Heart right ventricle (tissue), 16 donors: ENCODE data around the gene CRYBA4. TPM values are rescaled to one million over a fixed set of nuclear protein-coding genes. Genes with fewer than 3 reads are reported as not detected.

Source experiments
- ATAC-seq, 8 donors: fragments of 200-7000 bp; cut with Tn5 transposase; one replicate each; pipeline ENCODE4 v1.9.1; 2020; ENCODE audit warnings: mild to moderate bottlenecking in 8 of 8, moderate library complexity in 8 of 8, moderate number of reproducible peaks in 1 of 8
- DNase-seq, 2 donors: peaks; one replicate each; pipeline ENCODE4 v3.0.0-alpha.2; 2020
- H3K27ac ChIP-seq, 10 donors: fragments of 200-600 bp; sonication (generic) in 2 of 10; one replicate each; pipeline versions ENCODE4 v1.5.0 to v1.8.0; 2020 to 2022; ENCODE audit warnings: mild to moderate bottlenecking in 3 of 10
- H3K27me3 ChIP-seq, 7 donors: fragments of 200-600 bp; one replicate each; pipeline ENCODE4 v1.8.0; 2021 to 2022; ENCODE audit warnings: mild to moderate bottlenecking in 2 of 7
- H3K36me3 ChIP-seq, 9 donors: fragments of 200-600 bp; sonication (generic) in 1 of 9; one replicate each; pipeline versions ENCODE4 v1.5.0 to v1.8.0; 2020 to 2022; ENCODE audit warnings: mild to moderate bottlenecking in 2 of 9
- H3K4me1 ChIP-seq, 9 donors: fragments of 200-600 bp; sonication (generic) in 1 of 9; one replicate each; pipeline versions ENCODE4 v1.5.0 to v1.8.0; 2020 to 2022; ENCODE audit warnings: mild to moderate bottlenecking in 4 of 9
- H3K4me3 ChIP-seq, 10 donors: fragments of 200-600 bp; sonication (generic) in 2 of 10; one replicate each; pipeline versions ENCODE4 v1.5.0 to v1.8.0; 2020 to 2022; ENCODE audit warnings: mild to moderate bottlenecking in 7 of 10, moderate library complexity in 2 of 10
- H3K9me3 ChIP-seq, 11 donors: fragments of 200-600 bp in 10 of 11; sonication (generic) in 2 of 11; one replicate each; pipeline versions ENCODE4 v1.5.0 to v1.8.0; 2013 to 2022; ENCODE audit warnings: mild to moderate bottlenecking in 2 of 11, control low read depth in 1 of 11, moderate library complexity in 1 of 11
- WGBS, 2 donors: extraction: QIAGEN DNeasy Blood & Tissue Kit; methylation state at CpG; one replicate each; pipeline ENCODE4 v1.1.7; 2013; ENCODE audit warnings: inconsistent platforms in 1 of 2; 5-methylcytosine and 5-hydroxymethylcytosine counted together
- intact Hi-C, 10 donors: fragments of 100-400 bp; cut with DNase I; formaldehyde crosslinking; loops; one replicate each; pipeline versions ENCODE4 v1.11.1 to v1.14.2; 2022
- polyA plus RNA-seq, 2 donors: library from polyadenylated mRNA; stranded (reverse); fragments of 200-250 nt; gene quantifications; one replicate each; pipeline ENCODE4 v1.2.3, GENCODE V29; 2013
- total RNA-seq, 10 donors: library from RNA; stranded (reverse); fragmentation: NEBNext Ultra II Directional in 3 of 10; extraction: Animal tissue kit (Norgen Biotek cat#: 25700) in 3 of 10; gene quantifications; one replicate each; pipeline versions ENCODE4 v1.2.1 to v1.2.4, GENCODE V29; 2021 to 2023
- TF ChIP-seq, protein P1 (sequence below), 9 donors: fragments of 200-600 bp; sonication (generic) in 2 of 9; IDR thresholded peaks; one replicate each; pipeline versions ENCODE4 v1.5.0 to v1.8.0; 2021 to 2022; ENCODE audit warnings: antibody characterized with exemption in 9 of 9, mild to moderate bottlenecking in 5 of 9, moderate library complexity in 1 of 9
- donor health status: Arrhythmogenic right ventricular cardiomyopathy.
- donor health status: ischemic (EF 13 %, LVEDD 7.1; RV severe dilation, severe dysfunction).
- donor health status: healthy with polysubstance abuse.
- donor health status: DM: no; HTN: yes; CAD: no.
- donor health status: DM: no; HTN: no; CAD: no.
- donor health status: ischemic (EF 25% LVEDD 6.9; RV normal size, moderate dysfunction).
- donor health status: ischemic (EF 25% LVEDD 5.7; RV mildly dilated, moderate dysfunction).
- donor health status: healthy.
- donor health status: DM: yes; HTN: yes; CAD: no.
- donor health status: Ischemic cardiomyopathy.
- donor health status: ischemic (EF 35%, LVEDD 5.7; RV mildly dilated, moderate dysfunction).
- donor health status: nonischemic (EF 11% LVEDD 7.7; RV severe dilation, severe dysfunction).
- donor health status: DM: yes; HTN: yes; CAD: no.
- donor health status: PGD.
- donor health status: ischemic (EF 29% LVEDD 5.4; RV normal size, mild dysfunction).
- donor health status: nonischemic (EF 23%, LVEDD 6.1; RV moderate dilation, normal function).

Gene CRYBA4
- total and polyA plus RNA-seq, 12 donors: 0.42 TPM; not detected in 11

DNA sequence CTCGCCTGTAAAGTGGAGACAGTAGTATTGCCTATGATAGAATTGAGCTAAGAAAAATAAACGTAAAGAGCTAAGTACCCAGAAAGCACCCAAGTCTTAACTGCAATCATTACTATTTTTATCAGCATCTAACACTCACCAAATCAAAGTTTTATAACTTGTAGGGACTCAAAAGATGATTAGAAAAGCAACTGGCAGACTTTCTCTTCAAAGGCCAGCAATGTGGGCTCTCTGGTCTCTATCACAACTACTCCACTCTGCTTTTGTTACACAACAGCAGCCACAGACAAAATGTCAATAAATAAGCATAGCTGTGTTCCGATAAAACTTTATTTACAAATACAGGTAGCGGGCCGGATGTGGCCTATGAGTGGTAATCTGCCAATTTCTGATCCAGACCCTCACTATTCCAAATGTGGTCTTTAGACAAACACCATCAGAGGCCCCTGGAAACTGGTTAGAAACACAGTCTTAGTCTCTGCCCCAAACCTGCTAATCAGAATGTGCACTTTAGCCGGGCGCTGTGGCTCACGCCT is 40.1 kb upstream of the CRYBA4 start:
- Histone ChIP-seq H3K27me3 (no peaks in the 10 kb centered on the region), H3K4me3 (no peak overlapping the region), H3K4me1 (peaks cover 4 to 56% (median 39%) of the 10 kb centered on the region in 9 donors), H3K9me3 (no peaks in the 10 kb centered on the region), H3K27ac (no peak overlapping the region), H3K36me3 (peaks cover 0 to 30% (median 0%) of the 10 kb centered on the region in 9 donors)
- intact Hi-C loops: loop anchor here in 4 of 10 donors (5.0 to 10.0 kb wide), 4 partner anchors 47 to 69 kb away; partner anchors contain the start of gene TFIP11 (in 2 of the 4)
- TF ChIP-seq, protein P1, sequence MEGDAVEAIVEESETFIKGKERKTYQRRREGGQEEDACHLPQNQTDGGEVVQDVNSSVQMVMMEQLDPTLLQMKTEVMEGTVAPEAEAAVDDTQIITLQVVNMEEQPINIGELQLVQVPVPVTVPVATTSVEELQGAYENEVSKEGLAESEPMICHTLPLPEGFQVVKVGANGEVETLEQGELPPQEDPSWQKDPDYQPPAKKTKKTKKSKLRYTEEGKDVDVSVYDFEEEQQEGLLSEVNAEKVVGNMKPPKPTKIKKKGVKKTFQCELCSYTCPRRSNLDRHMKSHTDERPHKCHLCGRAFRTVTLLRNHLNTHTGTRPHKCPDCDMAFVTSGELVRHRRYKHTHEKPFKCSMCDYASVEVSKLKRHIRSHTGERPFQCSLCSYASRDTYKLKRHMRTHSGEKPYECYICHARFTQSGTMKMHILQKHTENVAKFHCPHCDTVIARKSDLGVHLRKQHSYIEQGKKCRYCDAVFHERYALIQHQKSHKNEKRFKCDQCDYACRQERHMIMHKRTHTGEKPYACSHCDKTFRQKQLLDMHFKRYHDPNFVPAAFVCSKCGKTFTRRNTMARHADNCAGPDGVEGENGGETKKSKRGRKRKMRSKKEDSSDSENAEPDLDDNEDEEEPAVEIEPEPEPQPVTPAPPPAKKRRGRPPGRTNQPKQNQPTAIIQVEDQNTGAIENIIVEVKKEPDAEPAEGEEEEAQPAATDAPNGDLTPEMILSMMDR (IDR thresholded peaks at IDR 0.05): no peak
- DNase-seq (no peak), ATAC-seq (no peak)
- WGBS, 2 donors: 96 to 97% methylated on average over 8 of the region's 8 CpGs

DNA sequence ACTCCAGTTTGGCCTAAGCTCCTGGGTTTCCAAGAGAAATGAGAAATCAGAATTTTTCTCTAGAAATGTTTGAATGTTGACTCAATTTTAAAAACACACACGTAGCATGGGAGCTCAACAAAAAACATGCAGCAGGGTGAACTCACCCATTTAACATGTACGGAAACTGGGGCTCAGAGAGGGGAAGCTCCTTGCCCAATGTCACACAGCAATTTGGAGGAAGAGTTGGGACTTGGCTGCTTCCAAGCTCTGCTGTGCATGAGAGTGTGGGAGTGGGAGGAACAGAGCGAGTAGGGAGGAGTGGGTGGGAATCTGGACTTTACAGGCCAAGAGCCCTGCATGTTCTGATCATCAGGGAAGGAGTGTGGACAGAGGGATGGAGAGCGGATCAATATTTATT is 37.8 kb upstream of the CRYBA4 start:
- no peak for ATAC-seq
- no peak for DNase-seq
- WGBS, 2 donors: 77 to 81% methylated on average over 4 of the region's 4 CpGs
- TF ChIP-seq, protein P1 (IDR thresholded peaks at IDR 0.05): no peak
- H3K27me3 ChIP-seq: no peaks in the 10 kb centered on the region
- no peak overlapping the region for H3K4me3 ChIP-seq
- peaks cover 0 to 23% (median 0%) of the 10 kb centered on the region in 9 donors for H3K36me3 ChIP-seq
- H3K27ac ChIP-seq: no peak overlapping the region
- peaks cover 4 to 63% (median 56%) of the 10 kb centered on the region in 9 donors for H3K4me1 ChIP-seq
- intact Hi-C loops: loop anchor here in 4 of 10 donors (5.0 to 10.0 kb wide), 4 partner anchors 49 to 72 kb away; partner anchors contain the start of gene TFIP11 (in 2 of the 4)
- H3K9me3 ChIP-seq: peaks cover 0 to 5% (median 0%) of the 10 kb centered on the region in 11 donors

DNA sequence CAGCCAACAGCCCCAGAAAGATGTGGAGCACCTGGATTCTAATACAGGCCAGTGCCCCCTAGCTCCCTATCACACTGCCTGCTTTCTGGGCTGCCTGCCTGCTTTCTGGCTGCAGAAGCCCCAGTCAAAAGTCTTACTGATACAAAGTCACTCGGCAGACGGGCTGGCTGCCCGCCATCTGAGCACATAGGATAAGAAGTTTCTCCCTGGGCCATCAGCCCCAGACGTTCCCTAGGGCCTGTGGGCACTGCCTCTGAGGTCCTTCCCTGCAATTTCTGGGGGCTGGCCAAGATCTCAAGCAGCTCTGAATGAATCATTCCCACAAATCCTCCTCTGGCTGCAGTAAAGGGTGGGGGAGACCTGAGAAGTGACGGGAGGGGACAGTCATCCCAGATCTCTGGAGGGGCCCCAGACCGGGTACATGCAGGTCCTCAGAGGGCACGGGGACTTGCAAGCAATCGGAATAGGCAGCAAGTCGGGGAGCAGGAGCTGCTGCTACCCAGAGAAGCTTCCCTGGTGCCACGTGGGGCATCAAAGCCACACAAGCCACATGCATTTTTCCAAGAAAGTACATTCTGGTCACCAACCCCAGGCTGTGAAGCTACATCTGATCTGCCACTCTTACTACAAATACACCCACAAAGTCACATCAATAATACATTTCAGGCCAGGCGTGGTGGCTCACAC is 36.5 kb upstream of the CRYBA4 start:
- Histone ChIP-seq H3K27me3 (no peaks in the 10 kb centered on the region), H3K27ac (peak overlapping the region in 7 of 10 donors; percentile 2 to 32 (median 20)), H3K4me1 (peaks cover 4 to 56% (median 46%) of the 10 kb centered on the region in 9 donors), H3K9me3 (peaks cover 0 to 5% (median 0%) of the 10 kb centered on the region in 11 donors), H3K4me3 (no peak overlapping the region), H3K36me3 (peaks cover 0 to 23% (median 0%) of the 10 kb centered on the region in 9 donors)
- intact Hi-C loops: loop anchor here in 8 of 10 donors (5.0 to 10.0 kb wide), 6 partner anchors 33 to 83 kb away; partner anchors contain the start of gene TFIP11 (in 5 of the 8)
- DNase-seq: peak; percentile 66 to 81
- TF ChIP-seq, protein P1 (IDR thresholded peaks at IDR 0.05): peak in 5 of 9 donors; percentile 12 to 45 (median 32)
- peak in 6 of 8 donors; percentile 33 to 68 (median 48) for ATAC-seq
- 39% methylated on average over 11 of the region's 11 CpGs for WGBS, 2 donors

GRCh38 chr22:26586556-26587325 is 35.0 kb upstream of the CRYBA4 start:
- Histone ChIP-seq H3K27me3 (no peaks in the 10 kb centered on the region), H3K36me3 (peaks cover 0 to 16% (median 0%) of the 10 kb centered on the region in 9 donors), H3K9me3 (peaks cover 0 to 5% (median 0%) of the 10 kb centered on the region in 11 donors), H3K4me3 (peak overlapping the region in 1 of 10 donors; percentile 5), H3K4me1 (peaks cover 4 to 60% (median 51%) of the 10 kb centered on the region in 9 donors), H3K27ac (peak overlapping the region in 6 of 10 donors; percentile 0 to 58 (median 33))
- 60 to 64% methylated on average over 11 of the region's 11 CpGs for WGBS, 2 donors
- no peak for DNase-seq
- ATAC-seq: peak in 2 of 8 donors; percentile 4 to 15
- intact Hi-C loops: loop anchor here in 8 of 10 donors (5.0 to 10.0 kb wide), 6 partner anchors 34 to 84 kb away; partner anchors contain the start of gene TFIP11 (in 5 of the 8)
- TF ChIP-seq, protein P1 (IDR thresholded peaks at IDR 0.05): no peak
